ENCODE data around the gene A3GALT2. TPM values are rescaled to one million over a fixed set of nuclear protein-coding genes. Genes with fewer than 3 reads are reported as not detected.
A peak's percentile ranks its signal among the peaks of the same experiment; 100 is the strongest.

A3GALT2 gene
- total RNA-seq, 1 donor from 2014 or later = not detected

- Histone ChIP-seq H3K4me1 (peaks cover 16 to 46% of the 10 kb centered on the region in 2 donors), H3K9me3 (no peaks in the 10 kb centered on the region), H3K27me3 (no peaks in the 10 kb centered on the region), H3K27ac (peak overlapping the region; percentile 91 to 100), H3K4me3 (peak overlapping the region; percentile 87 to 99), H3K36me3 (peaks cover 4 to 20% of the 10 kb centered on the region in 2 donors)
- intact Hi-C loops (cut with DNase I) = loop anchor here (1.0 to 10.0 kb wide), 4 partner anchors 14 to 1393 kb away; partner anchors contain the start of genes TRIM62 and ZSCAN20
- DNase-seq (ENCODE audit: low spot score in 2 of 2) = no peak
- no peak for TF ChIP-seq CTCF (IDR thresholded peaks at IDR 0.05)
Observed at GRCh38 chr1:33347650-33347992, 26.7 kb upstream of the A3GALT2 start.

- intact Hi-C loops (cut with DNase I) = loop anchor here (1.0 to 10.0 kb wide), 4 partner anchors 14 to 1392 kb away; partner anchors contain the start of genes TRIM62 and ZSCAN20
Observed at GRCh38 chr1:33346927-33347649, 26.2 kb upstream of the A3GALT2 start.

GRCh38 chr1:33346533-33346926, 25.6 kb upstream of the A3GALT2 start:
- intact Hi-C loops (cut with DNase I) = loop anchor here (5.0 to 10.0 kb wide), 3 partner anchors 126 to 1392 kb away; partner anchors contain the start of genes TRIM62 and ZSCAN20
- H3K27me3 ChIP-seq = no peaks in the 10 kb centered on the region
- H3K4me3 ChIP-seq = peak overlapping the region; percentile 43 to 99
- H3K4me1 ChIP-seq = peaks cover 27 to 57% of the 10 kb centered on the region in 2 donors
- peak overlapping the region; percentile 91 to 100 for H3K27ac ChIP-seq
- peaks cover 9 to 31% of the 10 kb centered on the region in 2 donors for H3K36me3 ChIP-seq
- DNase-seq (ENCODE audit: low spot score in 2 of 2) = no peak
- no peaks in the 10 kb centered on the region for H3K9me3 ChIP-seq
- TF ChIP-seq CTCF (IDR thresholded peaks at IDR 0.05) = no peak

More at GRCh38 chr1:33346927-33347649, 26.2 kb upstream of the A3GALT2 start:
- no peak for TF ChIP-seq CTCF (IDR thresholded peaks at IDR 0.05)
- Histone ChIP-seq H3K27ac (peak overlapping the region; percentile 91 to 100), H3K4me1 (peaks cover 22 to 51% of the 10 kb centered on the region in 2 donors), H3K4me3 (peak overlapping the region; percentile 87 to 99), H3K9me3 (no peaks in the 10 kb centered on the region), H3K27me3 (no peaks in the 10 kb centered on the region), H3K36me3 (peaks cover 6 to 25% of the 10 kb centered on the region in 2 donors)
- peak in 1 of 2 donors; percentile 90 for DNase-seq (ENCODE audit: low spot score in 2 of 2)

- Histone ChIP-seq H3K4me1 (peaks cover 38 to 64% of the 10 kb centered on the region in 2 donors), H3K27ac (peak overlapping the region; percentile 91 to 100), H3K4me3 (peak overlapping the region; percentile 43 to 99), H3K9me3 (no peaks in the 10 kb centered on the region), H3K36me3 (peaks cover 14 to 35% of the 10 kb centered on the region in 2 donors), H3K27me3 (no peaks in the 10 kb centered on the region)
- intact Hi-C loops (cut with DNase I) = loop anchor here (5.0 to 10.0 kb wide), 3 partner anchors 127 to 1390 kb away; partner anchors contain the start of genes TRIM62 and ZSCAN20
- no peak for DNase-seq (ENCODE audit: low spot score in 2 of 2)
- no peak for TF ChIP-seq CTCF (IDR thresholded peaks at IDR 0.05)
Observed at GRCh38 chr1:33344896-33345560, 24.1 kb upstream of the A3GALT2 start.

- H3K27me3 ChIP-seq = no peaks in the 10 kb centered on the region
- peak overlapping the region; percentile 91 to 100 for H3K27ac ChIP-seq
- no peaks in the 10 kb centered on the region for H3K9me3 ChIP-seq
- DNase-seq (ENCODE audit: low spot score in 2 of 2) = no peak
- H3K4me3 ChIP-seq = peak overlapping the region; percentile 6 to 34
- TF ChIP-seq CTCF (IDR thresholded peaks at IDR 0.05) = no peak
- H3K4me1 ChIP-seq = peaks cover 46 to 79% of the 10 kb centered on the region in 2 donors
- intact Hi-C loops (cut with DNase I) = loop anchor here (10.0 kb wide), 1 partner anchor 1389 kb away; no protein-coding TSS in a partner anchor
- H3K36me3 ChIP-seq = peaks cover 14 to 35% of the 10 kb centered on the region in 2 donors
Observed at GRCh38 chr1:33343539-33343938, 22.6 kb upstream of the A3GALT2 start.
